Fibroblast of mammary gland (primary cell): ENCODE results near the gene PLAAT3.

ENCODE experiments used
- DNase-seq: peaks from one replicate; pipeline ENCODE4 v3.0.0-alpha.2; 2010; ENCODE audit warnings: low read depth
- H3K4me3 ChIP-seq: 2 replicates; pipeline ENCODE4 v1.5.1; 2011; ENCODE audit warnings: low read depth, mild to moderate bottlenecking, low read length, moderate library complexity; ENCODE audit not compliant: control insufficient read depth
- TF ChIP-seq, protein P1 (sequence below): conservative IDR thresholded peaks from 2 replicates; pipeline ENCODE4 v1.5.1; 2011; ENCODE audit warnings: low read depth, low read length, inconsistent platforms; ENCODE audit not compliant: control insufficient read depth, insufficient read depth

PLAAT3 gene

GRCh38 chr11:63567044-63567840 is 47.0 kb downstream of the PLAAT3 start:
- peak; percentile 91 for DNase-seq
- H3K4me3 ChIP-seq: no peak overlapping the region
- TF ChIP-seq, protein P1, sequence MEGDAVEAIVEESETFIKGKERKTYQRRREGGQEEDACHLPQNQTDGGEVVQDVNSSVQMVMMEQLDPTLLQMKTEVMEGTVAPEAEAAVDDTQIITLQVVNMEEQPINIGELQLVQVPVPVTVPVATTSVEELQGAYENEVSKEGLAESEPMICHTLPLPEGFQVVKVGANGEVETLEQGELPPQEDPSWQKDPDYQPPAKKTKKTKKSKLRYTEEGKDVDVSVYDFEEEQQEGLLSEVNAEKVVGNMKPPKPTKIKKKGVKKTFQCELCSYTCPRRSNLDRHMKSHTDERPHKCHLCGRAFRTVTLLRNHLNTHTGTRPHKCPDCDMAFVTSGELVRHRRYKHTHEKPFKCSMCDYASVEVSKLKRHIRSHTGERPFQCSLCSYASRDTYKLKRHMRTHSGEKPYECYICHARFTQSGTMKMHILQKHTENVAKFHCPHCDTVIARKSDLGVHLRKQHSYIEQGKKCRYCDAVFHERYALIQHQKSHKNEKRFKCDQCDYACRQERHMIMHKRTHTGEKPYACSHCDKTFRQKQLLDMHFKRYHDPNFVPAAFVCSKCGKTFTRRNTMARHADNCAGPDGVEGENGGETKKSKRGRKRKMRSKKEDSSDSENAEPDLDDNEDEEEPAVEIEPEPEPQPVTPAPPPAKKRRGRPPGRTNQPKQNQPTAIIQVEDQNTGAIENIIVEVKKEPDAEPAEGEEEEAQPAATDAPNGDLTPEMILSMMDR: no peak

DNA sequence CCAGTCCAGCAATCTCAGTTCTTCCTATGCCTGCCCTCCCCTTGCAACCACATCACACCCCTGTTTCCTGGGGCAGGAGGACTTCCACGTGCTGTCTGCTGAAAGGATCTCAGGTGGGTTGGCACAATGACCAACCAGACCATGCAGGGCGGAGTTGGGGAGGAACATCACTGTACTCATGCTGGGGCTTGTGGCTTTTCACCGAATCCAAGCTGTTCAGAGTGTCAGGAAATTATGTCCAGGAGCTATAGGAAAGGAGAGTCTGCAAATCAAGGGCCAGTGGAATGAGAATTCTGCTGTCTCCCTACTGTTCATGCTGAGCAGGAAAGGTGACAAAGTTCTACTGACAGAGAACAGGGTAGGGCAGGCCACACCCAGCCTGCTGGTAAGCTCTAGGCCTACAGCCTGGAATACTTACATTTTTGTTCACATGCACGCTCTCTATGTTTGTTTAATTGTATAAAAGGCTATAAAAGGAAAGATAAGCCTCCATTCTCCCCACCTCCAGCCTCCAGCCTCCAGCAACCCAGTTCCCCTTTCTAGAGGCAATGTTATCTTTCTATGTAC is 49.4 kb downstream of the PLAAT3 start:
- TF ChIP-seq, protein P1: no peak
- no peak overlapping the region for H3K4me3 ChIP-seq
- DNase-seq: no peak

- DNase-seq: no peak
- TF ChIP-seq, protein P1: no peak
- no peak overlapping the region for H3K4me3 ChIP-seq
Measured at GRCh38 chr11:63564056-63564774, 50.0 kb downstream of the PLAAT3 start.

GRCh38 chr11:63563201-63564055 is 50.8 kb downstream of the PLAAT3 start, which contains the start of gene PLAAT2:
Gene PLAAT2 (minus strand): TSS chr11:63563379. CDS start chr11:63563324, 55 bp downstream.
- DNase-seq: no peak
- H3K4me3 ChIP-seq: no peak within 1 kb of the TSS
- TF ChIP-seq, protein P1: no peak

- no peak for DNase-seq
- TF ChIP-seq, protein P1: no peak
- H3K4me3 ChIP-seq: no peak overlapping the region
Measured at GRCh38 chr11:63560506-63561180, 53.6 kb downstream of the PLAAT3 start.
